ENCODE data around the gene KRTAP2-4. TPM values are rescaled to one million over a fixed set of nuclear protein-coding genes. Genes with fewer than 3 reads are reported as not detected.
"Not testable (repeated sequence)": the region's sequence is repeated elsewhere in the genome, so short reads cannot be mapped to it uniquely, and the experiment has no call there.

KRTAP2-4 gene
- total and polyA plus RNA-seq, 7 donors: not detected

DNA sequence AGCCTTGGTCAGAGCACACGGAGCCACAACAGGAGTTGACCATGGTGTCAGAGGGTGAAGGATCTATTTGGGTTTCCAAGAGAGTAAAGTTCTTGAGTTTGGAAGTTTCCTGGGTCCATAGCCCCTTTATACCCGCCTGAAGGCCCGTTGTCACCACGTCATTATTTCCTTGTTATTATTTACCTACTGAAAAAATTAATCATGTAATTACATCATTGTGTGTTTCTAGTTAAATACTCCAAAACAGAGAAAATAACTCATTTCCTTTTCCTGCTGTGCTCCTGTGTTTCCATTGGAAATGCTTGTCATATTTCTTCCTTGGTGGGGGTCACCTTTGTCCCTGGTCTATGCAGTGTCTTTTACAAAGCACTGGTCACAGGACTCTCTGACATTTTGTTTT is 32.4 kb upstream of the KRTAP2-4 start, which contains the start of gene KRTAP4-8:
TSS of gene KRTAP4-8 (minus strand) at position 101 of the 400 bp plus-strand sequence. CDS start at position 43, 58 bp downstream.
- Histone ChIP-seq H3K27ac (no peak within 1 kb of the TSS), H3K4me3 (no peak within 1 kb of the TSS), H3K9me3 (no peaks in the 10 kb centered on the region), H3K4me1 (no peaks in the 10 kb centered on the region), H3K36me3 (no peaks in the 10 kb centered on the region), H3K27me3 (no peaks in the 10 kb centered on the region)
- WGBS, 2 donors: 51 to 80% methylated on average over 4 of the region's 4 CpGs
- intact Hi-C loops (cut with DNase I): no loop called here
- no peak for DNase-seq
- TF ChIP-seq POLR2AphosphoS5 (IDR thresholded peaks at IDR 0.05): no peak
- no peak for TF ChIP-seq EP300 (IDR thresholded peaks at IDR 0.05)
- TF ChIP-seq, protein P1, sequence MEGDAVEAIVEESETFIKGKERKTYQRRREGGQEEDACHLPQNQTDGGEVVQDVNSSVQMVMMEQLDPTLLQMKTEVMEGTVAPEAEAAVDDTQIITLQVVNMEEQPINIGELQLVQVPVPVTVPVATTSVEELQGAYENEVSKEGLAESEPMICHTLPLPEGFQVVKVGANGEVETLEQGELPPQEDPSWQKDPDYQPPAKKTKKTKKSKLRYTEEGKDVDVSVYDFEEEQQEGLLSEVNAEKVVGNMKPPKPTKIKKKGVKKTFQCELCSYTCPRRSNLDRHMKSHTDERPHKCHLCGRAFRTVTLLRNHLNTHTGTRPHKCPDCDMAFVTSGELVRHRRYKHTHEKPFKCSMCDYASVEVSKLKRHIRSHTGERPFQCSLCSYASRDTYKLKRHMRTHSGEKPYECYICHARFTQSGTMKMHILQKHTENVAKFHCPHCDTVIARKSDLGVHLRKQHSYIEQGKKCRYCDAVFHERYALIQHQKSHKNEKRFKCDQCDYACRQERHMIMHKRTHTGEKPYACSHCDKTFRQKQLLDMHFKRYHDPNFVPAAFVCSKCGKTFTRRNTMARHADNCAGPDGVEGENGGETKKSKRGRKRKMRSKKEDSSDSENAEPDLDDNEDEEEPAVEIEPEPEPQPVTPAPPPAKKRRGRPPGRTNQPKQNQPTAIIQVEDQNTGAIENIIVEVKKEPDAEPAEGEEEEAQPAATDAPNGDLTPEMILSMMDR (IDR thresholded peaks at IDR 0.05): no peak
- TF ChIP-seq POLR2A (IDR thresholded peaks at IDR 0.05): no peak

DNA sequence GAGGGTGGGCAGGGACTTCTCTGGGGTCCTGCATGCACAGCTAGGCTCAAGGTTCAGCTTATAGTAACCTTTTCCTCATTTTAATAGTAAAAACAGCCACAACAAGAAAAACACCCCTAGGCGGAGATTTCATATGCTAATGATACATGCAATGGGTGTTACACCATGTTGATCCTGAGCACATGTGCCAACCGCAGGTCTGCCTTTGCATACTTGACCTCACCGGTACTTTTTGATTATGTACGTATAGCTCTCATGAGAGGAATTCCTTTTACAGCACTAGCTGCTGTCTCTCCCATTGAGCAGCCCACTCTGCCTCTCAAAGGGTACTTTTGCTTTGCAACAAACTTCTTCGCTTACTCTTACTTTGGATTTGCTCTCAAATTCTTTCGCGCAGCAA is 30.4 kb upstream of the KRTAP2-4 start:
- Histone ChIP-seq H3K4me1 (no peaks in the 10 kb centered on the region), H3K27ac (no peak overlapping the region), H3K27me3 (no peaks in the 10 kb centered on the region), H3K36me3 (no peaks in the 10 kb centered on the region), H3K9me3 (no peaks in the 10 kb centered on the region), H3K4me3 (no peak overlapping the region)
- intact Hi-C loops (cut with DNase I): no loop called here
- WGBS, 2 donors: 88 to 90% methylated on average over 7 of the region's 7 CpGs
- TF ChIP-seq EP300 (IDR thresholded peaks at IDR 0.05) (no peak), POLR2AphosphoS5 (IDR thresholded peaks at IDR 0.05) (no peak), POLR2A (IDR thresholded peaks at IDR 0.05) (no peak)
- TF ChIP-seq, protein P1 (IDR thresholded peaks at IDR 0.05): no peak
- no peak for DNase-seq

DNA sequence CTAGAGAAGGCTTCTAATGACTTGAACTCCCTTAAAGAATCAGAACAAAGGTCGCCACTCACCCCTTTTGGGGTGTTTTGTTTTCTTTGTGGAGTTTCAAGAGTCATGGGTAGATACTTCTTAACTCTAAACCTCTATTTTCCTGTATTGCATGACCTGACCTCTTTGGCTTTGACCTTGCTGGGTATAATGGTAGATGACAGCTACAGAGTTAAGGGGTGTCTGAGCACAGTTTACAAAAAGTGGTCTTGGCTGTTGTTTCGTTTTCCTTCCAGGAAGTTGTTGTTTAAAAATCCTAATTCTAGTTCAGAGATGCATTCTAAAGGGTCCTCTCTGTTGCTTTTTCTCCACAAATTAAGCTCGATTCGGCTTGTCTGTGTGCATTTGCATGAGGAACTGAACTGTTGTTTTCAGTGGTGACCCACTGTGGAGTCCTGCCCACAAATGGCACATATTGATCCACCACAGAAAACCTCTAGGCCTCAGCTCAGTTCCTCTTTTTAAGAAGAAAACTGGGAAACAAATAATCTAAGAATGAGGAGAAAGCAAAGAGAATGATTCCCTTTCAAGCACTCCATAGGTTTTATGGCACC is 23.2 kb upstream of the KRTAP2-4 start:
- not testable (repeated sequence) for H3K27ac ChIP-seq, DNase-seq
- 64 to 73% methylated on average over 4 of the region's 4 CpGs for WGBS, 2 donors

DNA sequence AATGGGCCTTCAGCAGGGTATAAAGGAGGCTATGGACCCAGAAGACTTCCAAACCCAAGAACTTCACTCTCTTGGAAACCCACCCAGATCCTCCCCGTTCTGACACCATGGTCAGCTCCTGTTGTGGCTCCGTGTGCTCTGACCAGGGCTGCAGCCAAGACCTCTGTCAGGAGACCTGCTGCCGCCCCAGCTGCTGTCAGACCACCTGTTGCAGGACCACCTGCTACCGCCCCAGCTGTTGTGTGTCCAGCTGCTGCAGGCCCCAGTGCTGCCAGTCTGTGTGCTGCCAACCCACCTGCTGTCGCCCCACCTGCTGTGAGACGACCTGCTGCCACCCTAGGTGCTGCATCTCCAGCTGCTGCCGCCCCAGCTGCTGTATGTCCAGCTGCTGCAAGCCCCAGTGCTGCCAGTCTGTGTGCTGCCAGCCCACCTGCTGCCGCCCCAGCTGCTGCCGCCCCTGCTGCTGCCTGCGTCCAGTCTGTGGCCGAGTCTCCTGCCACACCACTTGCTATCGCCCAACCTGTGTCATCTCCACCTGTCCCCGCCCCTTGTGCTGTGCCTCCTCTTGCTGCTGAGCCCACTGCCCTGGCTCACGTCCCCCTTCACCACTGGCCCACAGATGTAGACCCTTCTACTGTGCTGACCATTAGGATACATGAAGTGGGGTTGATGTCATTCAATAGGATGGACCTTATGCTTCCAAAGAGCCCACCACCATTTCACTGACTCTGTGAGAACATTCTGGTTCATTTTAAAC is 18.6 kb upstream of the KRTAP2-4 start, which contains the start of gene KRTAP4-7:
TSS of gene KRTAP4-7 (plus strand) at position 51 of the 757 bp plus-strand sequence. CDS start at position 108, 57 bp downstream.
- H3K4me1 ChIP-seq; DNase-seq; H3K9me3 ChIP-seq; intact Hi-C loops (cut with DNase I); H3K27ac ChIP-seq; H3K4me3 ChIP-seq; H3K27me3 ChIP-seq; H3K36me3 ChIP-seq: not testable (repeated sequence)
- WGBS, 2 donors: 84 to 87% methylated on average over 14 of the region's 14 CpGs

More for the DNA sequence above, 23.2 kb upstream of the KRTAP2-4 start:
- H3K4me3 ChIP-seq; H3K4me1 ChIP-seq; H3K9me3 ChIP-seq; H3K36me3 ChIP-seq; intact Hi-C loops (cut with DNase I); H3K27me3 ChIP-seq: not testable (repeated sequence)

DNA sequence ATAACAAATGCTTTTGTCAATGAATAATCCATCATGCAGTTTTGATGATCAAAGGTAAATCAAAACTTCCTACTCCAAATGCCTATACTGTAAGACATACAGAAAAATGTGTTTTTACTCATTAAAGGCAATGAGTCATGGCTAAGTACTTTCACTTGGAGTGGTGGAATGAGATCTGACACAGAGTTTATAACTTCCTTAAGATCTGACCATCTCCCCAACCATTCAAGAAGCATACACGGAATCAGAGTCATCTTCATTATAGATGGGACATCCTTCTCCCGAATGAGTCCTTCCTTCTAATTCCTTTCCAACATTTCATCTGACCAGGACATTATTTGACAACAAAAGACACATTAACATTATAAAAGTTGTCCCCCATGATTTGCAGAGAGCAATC is 17.7 kb upstream of the KRTAP2-4 start:
- H3K36me3 ChIP-seq; H3K27ac ChIP-seq; DNase-seq; intact Hi-C loops (cut with DNase I); H3K4me1 ChIP-seq; H3K27me3 ChIP-seq; H3K4me3 ChIP-seq; H3K9me3 ChIP-seq: not testable (repeated sequence)
- 70 to 89% methylated on average over 2 of the region's 2 CpGs for WGBS, 2 donors

DNA sequence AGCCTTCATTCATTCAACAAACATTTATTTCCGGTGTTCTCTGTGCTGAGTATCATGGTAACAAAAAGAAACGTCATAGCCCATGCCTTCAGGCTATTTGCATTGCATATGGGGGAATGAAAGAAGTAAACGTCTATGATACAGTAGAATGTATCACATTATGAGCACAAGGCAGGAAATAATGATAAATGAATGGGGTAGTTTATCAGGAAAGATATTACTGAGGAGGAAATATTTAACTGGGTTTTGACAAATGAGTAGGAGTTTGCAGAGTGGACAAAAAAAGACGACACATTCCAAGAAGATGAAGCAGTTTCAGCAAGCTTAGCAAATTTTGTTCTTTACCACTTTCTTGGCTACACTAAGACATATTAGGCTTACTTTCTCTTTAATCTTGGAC is 16.9 kb upstream of the KRTAP2-4 start:
- no peaks in the 10 kb centered on the region for H3K4me1 ChIP-seq
- H3K27me3 ChIP-seq: no peaks in the 10 kb centered on the region
- DNase-seq: no peak
- TF ChIP-seq, protein P1 (IDR thresholded peaks at IDR 0.05): no peak
- no peak for TF ChIP-seq EP300 (IDR thresholded peaks at IDR 0.05)
- TF ChIP-seq POLR2A (IDR thresholded peaks at IDR 0.05): no peak
- no peak for TF ChIP-seq POLR2AphosphoS5 (IDR thresholded peaks at IDR 0.05)
- no peaks in the 10 kb centered on the region for H3K36me3 ChIP-seq
- intact Hi-C loops (cut with DNase I): no loop called here
- H3K4me3 ChIP-seq: no peak overlapping the region
- WGBS, 2 donors: 65 to 74% methylated on average over 4 of the region's 4 CpGs
- no peaks in the 10 kb centered on the region for H3K9me3 ChIP-seq
- H3K27ac ChIP-seq: no peak overlapping the region

Measured in sigmoid colon (tissue), 7 donors.